HEK293 (cell line): Measurements from ENCODE around the gene CACNA1D.

Experiments used
- CTCF ChIA-PET: fragments of 350-600 bp; formaldehyde crosslinking; extraction: SDS; loops from one replicate; lab custom pipeline; 2021; ENCODE audit warnings: antibody characterized with exemption; lab: Yijun Ruan, JAX
- POLR2A ChIA-PET: fragments of 300-600 bp; formaldehyde crosslinking; extraction: SDS; loops from one replicate; lab custom pipeline; 2020; ENCODE audit warnings: antibody characterized with exemption, inconsistent platforms; lab: Yijun Ruan, JAX
- H3K27ac ChIP-seq: fragments of 200-500 bp; sonication (Bioruptor generic); 2 replicates; pipeline ENCODE4 v1.5.1; 2014; ENCODE audit warnings: low read depth, low read length, control low read depth, inconsistent platforms; ENCODE audit errors: extremely low read depth
- H3K36me3 ChIP-seq, 2 experiments: fragments of 200-500 bp in 1 of 2; sonication (Bioruptor generic) in 1 of 2; 1 replicate in 1 of 2; 2 replicates in 1 of 2; pipeline ENCODE4 v1.5.1; 2014 to 2017; ENCODE audit warnings: inconsistent platforms in 2 of 2, low read length in 2 of 2; ENCODE audit not compliant: control insufficient read depth in 2 of 2, insufficient read depth in 1 of 2
- H3K4me1 ChIP-seq: fragments of 200-500 bp; sonication (Bioruptor generic); 2 replicates; pipeline ENCODE4 v1.5.1; 2014; ENCODE audit warnings: mild to moderate bottlenecking, low read length, inconsistent platforms; ENCODE audit not compliant: control insufficient read depth, insufficient read depth
- H3K4me3 ChIP-seq: 2 replicates; pipeline ENCODE4 v1.5.1; 2011; ENCODE audit warnings: low read depth, mild to moderate bottlenecking, control low read depth, low read length, moderate library complexity
- H3K9me3 ChIP-seq: fragments of 200-500 bp; sonication (Bioruptor generic); 2 replicates; pipeline ENCODE4 v1.5.1; 2014; ENCODE audit warnings: low read depth, low read length, inconsistent platforms; ENCODE audit not compliant: control insufficient read depth, insufficient read depth
- GLI2 ChIP-seq: fragments of 450-650 bp; formaldehyde crosslinking; IDR thresholded peaks from 2 replicates; pipeline ENCODE4; 2017; ENCODE audit warnings: missing biosample characterization, missing genetic modification characterization, low read depth, borderline replicate concordance
- KLF10 ChIP-seq: fragments of 450-650 bp; IDR thresholded peaks from 2 replicates; pipeline ENCODE4 v1.5.1; 2018; ENCODE audit warnings: missing biosample characterization, mild to moderate bottlenecking, missing genetic modification characterization
- KLF16 ChIP-seq: fragments of 450-650 bp; formaldehyde crosslinking; IDR thresholded peaks from 2 replicates; pipeline ENCODE4 v1.5.1; 2017; ENCODE audit warnings: missing biosample characterization, missing genetic modification characterization
- MZF1 ChIP-seq: fragments of 450-650 bp; formaldehyde crosslinking; IDR thresholded peaks from 2 replicates; pipeline ENCODE4 v1.5.1; 2017; ENCODE audit warnings: missing biosample characterization, missing genetic modification characterization, borderline replicate concordance
- RBAK ChIP-seq: fragments of 450-650 bp; formaldehyde crosslinking; IDR thresholded peaks from 2 replicates; pipeline ENCODE4 v1.5.1; 2016; ENCODE audit warnings: missing biosample characterization, missing genetic modification characterization
- SCRT1 ChIP-seq: fragments of 450-650 bp; formaldehyde crosslinking; IDR thresholded peaks from 2 replicates; pipeline ENCODE4 v1.5.1; 2016; ENCODE audit warnings: missing biosample characterization, missing genetic modification characterization, borderline replicate concordance
- SETDB1 ChIP-seq: IDR thresholded peaks from one replicate; pipeline ENCODE4 v1.6.1; 2017; ENCODE audit warnings: mild to moderate bottlenecking, low read length, moderate library complexity, mixed read lengths; ENCODE audit not compliant: insufficient read length
- SP2 ChIP-seq: fragments of 450-650 bp; formaldehyde crosslinking; IDR thresholded peaks from 2 replicates; pipeline ENCODE4 v1.5.1; 2016; ENCODE audit warnings: missing biosample characterization, missing genetic modification characterization
- SP3 ChIP-seq: fragments of 450-650 bp; formaldehyde crosslinking; IDR thresholded peaks from 2 replicates; pipeline ENCODE4 v1.5.1; 2016; ENCODE audit warnings: missing biosample characterization, missing genetic modification characterization
- TCF7L2 ChIP-seq: IDR thresholded peaks from 2 replicates; pipeline ENCODE4 v1.6.1; 2011; ENCODE audit warnings: low read depth, mild to moderate bottlenecking, inconsistent platforms, low read length, moderate library complexity, borderline replicate concordance
- YY2 ChIP-seq: fragments of 450-650 bp; formaldehyde crosslinking; IDR thresholded peaks from 2 replicates; pipeline ENCODE4 v1.5.1; 2016; ENCODE audit warnings: missing biosample characterization, missing genetic modification characterization
- ZBTB1 ChIP-seq: fragments of 450-650 bp; formaldehyde crosslinking; IDR thresholded peaks from 2 replicates; pipeline ENCODE4 v1.5.1; 2016; ENCODE audit warnings: missing biosample characterization, missing genetic modification characterization
- ZNF2 ChIP-seq: fragments of 450-650 bp; formaldehyde crosslinking; IDR thresholded peaks from 2 replicates; pipeline ENCODE4 v1.5.1; 2016; ENCODE audit warnings: missing biosample characterization, missing genetic modification characterization
- ZNF211 ChIP-seq: fragments of 450-650 bp; formaldehyde crosslinking; IDR thresholded peaks from 2 replicates; pipeline ENCODE4 v1.5.1; 2016; ENCODE audit warnings: low read depth, missing biosample characterization, missing genetic modification characterization
- ZNF311 ChIP-seq: fragments of 450-650 bp; formaldehyde crosslinking; IDR thresholded peaks from 2 replicates; pipeline ENCODE4 v1.5.1; 2017; ENCODE audit warnings: missing biosample characterization, missing genetic modification characterization, borderline replicate concordance
- ZNF404 ChIP-seq: fragments of 450-650 bp; formaldehyde crosslinking; IDR thresholded peaks from 2 replicates; pipeline ENCODE4 v1.5.1; 2017; ENCODE audit warnings: missing biosample characterization, missing genetic modification characterization
- ZNF510 ChIP-seq: fragments of 450-650 bp; formaldehyde crosslinking; IDR thresholded peaks from 2 replicates; pipeline ENCODE4 v1.5.1; 2018; ENCODE audit warnings: mild to moderate bottlenecking, missing genetic modification characterization, missing biosample characterization; ENCODE audit not compliant: insufficient replicate concordance
- ZNF514 ChIP-seq: fragments of 450-650 bp; formaldehyde crosslinking; IDR thresholded peaks from 2 replicates; pipeline ENCODE4 v1.5.1; 2016; ENCODE audit warnings: missing biosample characterization, missing genetic modification characterization
- ZNF549 ChIP-seq: fragments of 450-650 bp; IDR thresholded peaks from 2 replicates; pipeline ENCODE4 v1.5.1; 2018; ENCODE audit warnings: missing biosample characterization, missing genetic modification characterization, mild to moderate bottlenecking, inconsistent platforms, moderate library complexity
- ZNF561 ChIP-seq: fragments of 450-650 bp; IDR thresholded peaks from 2 replicates; pipeline ENCODE4 v1.5.1; 2018; ENCODE audit warnings: missing biosample characterization, missing genetic modification characterization, borderline replicate concordance
- ZNF585B ChIP-seq: fragments of 450-650 bp; formaldehyde crosslinking; IDR thresholded peaks from 2 replicates; pipeline ENCODE4 v1.5.1; 2016; ENCODE audit warnings: missing biosample characterization, missing genetic modification characterization
- ZNF660 ChIP-seq: fragments of 450-650 bp; IDR thresholded peaks from 2 replicates; pipeline ENCODE4 v1.5.1; 2018; ENCODE audit warnings: missing biosample characterization, mild to moderate bottlenecking, missing genetic modification characterization
- TF ChIP-seq, protein P1 (sequence below): fragments of 450-650 bp; formaldehyde crosslinking; IDR thresholded peaks from 2 replicates; pipeline ENCODE4 v1.5.1; 2016; ENCODE audit warnings: missing biosample characterization, missing genetic modification characterization, low read depth
- TF ChIP-seq, protein P2 (sequence below): fragments of 450-650 bp; formaldehyde crosslinking; IDR thresholded peaks from 2 replicates; pipeline ENCODE4 v1.5.1; 2016; ENCODE audit warnings: missing biosample characterization, missing genetic modification characterization
- TF ChIP-seq, protein P3 (sequence below): sonication (generic); formaldehyde crosslinking; IDR thresholded peaks from 2 replicates; pipeline ENCODE4 v1.8.1; 2022; ENCODE audit warnings: mild to moderate bottlenecking, moderate library complexity, missing genetic modification reagents
- TF ChIP-seq, protein P4 (sequence below): fragments of 450-650 bp; formaldehyde crosslinking; IDR thresholded peaks from 2 replicates; pipeline ENCODE4 v1.5.1; 2016; ENCODE audit warnings: missing biosample characterization, missing genetic modification characterization

The CACNA1D gene

DNA sequence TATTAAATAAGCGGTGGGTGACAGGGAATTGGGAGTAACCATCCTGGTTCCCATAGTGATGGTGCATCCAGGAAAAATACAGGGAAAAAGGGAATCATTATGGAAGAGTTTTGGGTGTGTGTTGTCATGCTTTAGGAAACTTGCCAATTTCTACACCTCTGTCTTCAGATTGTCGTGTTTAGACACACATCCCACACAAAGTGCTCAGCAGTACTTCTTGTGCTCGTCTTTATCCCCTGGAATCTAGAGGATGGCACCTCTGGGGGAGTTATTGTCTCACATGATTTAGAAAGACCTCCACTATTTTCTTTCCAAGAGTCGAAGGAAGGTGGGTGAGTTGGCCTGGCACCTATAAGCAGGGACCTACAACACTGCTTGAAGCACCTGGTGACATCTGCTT, 35.8 kb downstream of the CACNA1D start:
- no peaks in the 10 kb centered on the region for H3K9me3 ChIP-seq
- no peak overlapping the region for H3K4me3 ChIP-seq
- H3K27ac ChIP-seq = no peak overlapping the region
- TF ChIP-seq KLF16 (tag by site-specific recombination) (no peak), TCF7L2 (no peak), MZF1 (tag by site-specific recombination) (no peak), RBAK (tag by site-specific recombination) (no peak), ZBTB1 (no peak), ZNF585B (tag by site-specific recombination) (no peak), GLI2 (tag by site-specific recombination) (no peak)
- H3K36me3 ChIP-seq = no peaks in the 10 kb centered on the region
- ChIA-PET CTCF (no interaction called here), POLR2A (no interaction called here)
- no peaks in the 10 kb centered on the region for H3K4me1 ChIP-seq

DNA sequence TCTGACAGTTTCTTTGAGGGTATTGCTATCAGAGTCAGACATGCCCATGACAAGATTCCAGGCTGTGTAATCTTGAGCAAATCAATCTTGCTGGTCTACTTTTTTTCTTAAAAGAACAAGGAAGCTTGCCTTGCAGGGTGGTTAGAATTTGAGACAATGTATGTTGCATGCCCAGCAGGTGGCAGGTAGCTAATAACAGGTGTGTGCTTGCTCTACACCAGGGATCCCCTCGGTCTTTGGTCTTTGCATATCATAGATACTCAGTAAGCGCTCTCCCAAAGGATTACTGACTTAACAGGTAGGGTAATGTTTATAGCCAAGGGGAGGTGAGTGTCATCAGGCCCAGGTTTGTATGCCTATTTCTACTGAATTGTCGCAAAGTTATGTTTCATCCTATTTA, 37.3 kb downstream of the CACNA1D start:
- H3K4me3 ChIP-seq = no peak overlapping the region
- no peaks in the 10 kb centered on the region for H3K4me1 ChIP-seq
- no peak for TF ChIP-seq ZNF514
- TF ChIP-seq SP3 (tag by site-specific recombination) = no peak
- no peak for TF ChIP-seq ZNF311
- TF ChIP-seq, protein P1, sequence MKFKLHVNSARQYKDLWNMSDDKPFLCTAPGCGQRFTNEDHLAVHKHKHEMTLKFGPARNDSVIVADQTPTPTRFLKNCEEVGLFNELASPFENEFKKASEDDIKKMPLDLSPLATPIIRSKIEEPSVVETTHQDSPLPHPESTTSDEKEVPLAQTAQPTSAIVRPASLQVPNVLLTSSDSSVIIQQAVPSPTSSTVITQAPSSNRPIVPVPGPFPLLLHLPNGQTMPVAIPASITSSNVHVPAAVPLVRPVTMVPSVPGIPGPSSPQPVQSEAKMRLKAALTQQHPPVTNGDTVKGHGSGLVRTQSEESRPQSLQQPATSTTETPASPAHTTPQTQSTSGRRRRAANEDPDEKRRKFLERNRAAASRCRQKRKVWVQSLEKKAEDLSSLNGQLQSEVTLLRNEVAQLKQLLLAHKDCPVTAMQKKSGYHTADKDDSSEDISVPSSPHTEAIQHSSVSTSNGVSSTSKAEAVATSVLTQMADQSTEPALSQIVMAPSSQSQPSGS (tag by site-specific recombination) = no peak
- TF ChIP-seq, protein P2, sequence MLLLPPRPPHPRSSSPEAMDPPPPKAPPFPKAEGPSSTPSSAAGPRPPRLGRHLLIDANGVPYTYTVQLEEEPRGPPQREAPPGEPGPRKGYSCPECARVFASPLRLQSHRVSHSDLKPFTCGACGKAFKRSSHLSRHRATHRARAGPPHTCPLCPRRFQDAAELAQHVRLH (tag by site-specific recombination) = no peak
- no peak for TF ChIP-seq ZNF2 (tag by site-specific recombination)
- TF ChIP-seq SP2 (tag by site-specific recombination) = no peak
- TF ChIP-seq ZNF549 (tag by site-specific recombination) = no peak
- TF ChIP-seq, protein P3, sequence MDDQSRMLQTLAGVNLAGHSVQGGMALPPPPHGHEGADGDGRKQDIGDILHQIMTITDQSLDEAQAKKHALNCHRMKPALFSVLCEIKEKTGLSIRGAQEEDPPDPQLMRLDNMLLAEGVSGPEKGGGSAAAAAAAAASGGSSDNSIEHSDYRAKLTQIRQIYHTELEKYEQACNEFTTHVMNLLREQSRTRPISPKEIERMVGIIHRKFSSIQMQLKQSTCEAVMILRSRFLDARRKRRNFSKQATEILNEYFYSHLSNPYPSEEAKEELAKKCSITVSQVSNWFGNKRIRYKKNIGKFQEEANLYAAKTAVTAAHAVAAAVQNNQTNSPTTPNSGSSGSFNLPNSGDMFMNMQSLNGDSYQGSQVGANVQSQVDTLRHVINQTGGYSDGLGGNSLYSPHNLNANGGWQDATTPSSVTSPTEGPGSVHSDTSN (CRISPR knock-in tag) = no peak
- TF ChIP-seq SETDB1 = no peak
- TF ChIP-seq ZNF561 (tag by site-specific recombination) = no peak
- TF ChIP-seq ZNF510 = no peak
- no peak for TF ChIP-seq KLF10 (tag by site-specific recombination)
- TF ChIP-seq ZNF211 (tag by site-specific recombination) = no peak
- no peak for TF ChIP-seq SCRT1 (tag by site-specific recombination)
- TF ChIP-seq, all 188 proteins: peak for 0
- no peaks in the 10 kb centered on the region for H3K36me3 ChIP-seq
- no peak overlapping the region for H3K27ac ChIP-seq
- ChIA-PET POLR2A (no interaction called here), CTCF (no interaction called here)
- H3K9me3 ChIP-seq = no peaks in the 10 kb centered on the region

DNA sequence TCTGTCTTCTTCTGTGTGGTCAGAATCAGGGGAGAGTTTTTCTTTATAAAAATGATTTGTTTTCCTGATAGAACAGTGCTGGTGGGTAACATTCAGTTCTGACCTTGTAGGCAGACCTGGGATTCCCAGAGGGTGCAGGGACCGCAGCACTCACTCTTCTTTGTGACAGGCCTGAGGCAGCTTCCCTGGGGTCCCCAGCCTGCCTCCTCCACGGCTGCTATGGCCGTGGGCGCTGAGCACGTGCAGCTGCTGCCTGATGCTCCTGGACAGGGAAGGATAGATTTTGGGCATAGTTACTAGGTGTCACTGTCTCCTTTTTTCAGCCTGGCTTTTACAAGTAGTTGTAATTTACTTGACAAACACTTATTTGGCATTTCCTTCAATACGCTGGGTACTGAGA, 39.1 kb downstream of the CACNA1D start:
- CTCF ChIA-PET = no interaction called here

More for the DNA sequence above, 39.1 kb downstream of the CACNA1D start:
- TF ChIP-seq YY2 (tag by site-specific recombination) (no peak), ZNF404 (tag by site-specific recombination) (no peak), ZNF660 (tag by site-specific recombination) (no peak)
- TF ChIP-seq, protein P4, sequence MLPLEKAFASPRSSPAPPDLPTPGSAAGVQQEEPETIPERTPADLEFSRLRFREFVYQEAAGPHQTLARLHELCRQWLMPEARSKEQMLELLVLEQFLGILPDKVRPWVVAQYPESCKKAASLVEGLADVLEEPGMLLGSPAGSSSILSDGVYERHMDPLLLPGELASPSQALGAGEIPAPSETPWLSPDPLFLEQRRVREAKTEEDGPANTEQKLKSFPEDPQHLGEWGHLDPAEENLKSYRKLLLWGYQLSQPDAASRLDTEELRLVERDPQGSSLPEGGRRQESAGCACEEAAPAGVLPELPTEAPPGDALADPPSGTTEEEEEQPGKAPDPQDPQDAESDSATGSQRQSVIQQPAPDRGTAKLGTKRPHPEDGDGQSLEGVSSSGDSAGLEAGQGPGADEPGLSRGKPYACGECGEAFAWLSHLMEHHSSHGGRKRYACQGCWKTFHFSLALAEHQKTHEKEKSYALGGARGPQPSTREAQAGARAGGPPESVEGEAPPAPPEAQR (tag by site-specific recombination) = no peak
- no peak overlapping the region for H3K27ac ChIP-seq
- H3K4me3 ChIP-seq = no peak overlapping the region
- no peaks in the 10 kb centered on the region for H3K4me1 ChIP-seq
- no peaks in the 10 kb centered on the region for H3K36me3 ChIP-seq
- POLR2A ChIA-PET = no interaction called here
- H3K9me3 ChIP-seq = no peaks in the 10 kb centered on the region
